K562 (cell line): ENCODE results near the gene AKR1D1. TPM values are rescaled to one million over a fixed set of nuclear protein-coding genes. Genes with fewer than 3 reads are reported as not detected.

Experiments
- HDAC2 ChIP-seq: fragments of 450-650 bp; IDR thresholded peaks from 2 replicates; pipeline ENCODE4 v1.6.1; 2016; ENCODE audit warnings: mild to moderate bottlenecking
- polyA plus RNA-seq, 8 experiments: library from polyadenylated mRNA; depleted of rRNA in 4 of 8; stranded (reverse) in 5 of 8; unstranded in 3 of 8; fragments of >200 nt; fragmentation: Nextera tagmentation in 2 of 8; fragmentation: Illumina TruSeq in 1 of 8; extraction: Ambion mirVana in 2 of 8; extraction: Trizol in 1 of 8; gene quantifications; 2 replicates each; pipeline versions ENCODE4 v1.2.1 to v1.2.3, GENCODE V29; 2011 to 2014; ENCODE audit warnings: inconsistent platforms in 1 of 8, missing spikeins in 1 of 8
- total RNA-seq, 7 experiments: library from RNA; depleted of rRNA in 6 of 7; stranded (reverse); fragments of >200 nt in 6 of 7; fragmentation: Illumina TruSeq in 2 of 7; extraction: Trizol in 2 of 7; gene quantifications; 2 replicates each; pipeline versions ENCODE4 v1.2.1 to v1.2.3, GENCODE V29; 2011 to 2021; ENCODE audit warnings: low replicate concordance in 1 of 7
- TF ChIP-seq, protein P1 (sequence below): fragments of 250-450 bp; sonication (Bioruptor Pico); IDR thresholded peaks from 2 replicates; pipeline ENCODE4 v1.4.0; 2020; ENCODE audit warnings: mild to moderate bottlenecking, moderate library complexity
- TF ChIP-seq, protein P2 (sequence below): sonication (generic); formaldehyde crosslinking; IDR thresholded peaks from 2 replicates; pipeline ENCODE4 v1.8.0; 2022; ENCODE audit warnings: mild to moderate bottlenecking, missing genetic modification reagents
- TF ChIP-seq, protein P3 (sequence below): fragments of 250-450 bp; sonication (Bioruptor Pico); IDR thresholded peaks from 2 replicates; pipeline ENCODE4 v1.8.0; 2022; ENCODE audit warnings: inconsistent platforms, mild to moderate bottlenecking, moderate library complexity, borderline replicate concordance

Gene AKR1D1
- total and polyA plus RNA-seq, 9 of the 15 experiments (the other 6 are each of a cell fraction or from before 2014, with no cell fraction given) = not detected

DNA sequence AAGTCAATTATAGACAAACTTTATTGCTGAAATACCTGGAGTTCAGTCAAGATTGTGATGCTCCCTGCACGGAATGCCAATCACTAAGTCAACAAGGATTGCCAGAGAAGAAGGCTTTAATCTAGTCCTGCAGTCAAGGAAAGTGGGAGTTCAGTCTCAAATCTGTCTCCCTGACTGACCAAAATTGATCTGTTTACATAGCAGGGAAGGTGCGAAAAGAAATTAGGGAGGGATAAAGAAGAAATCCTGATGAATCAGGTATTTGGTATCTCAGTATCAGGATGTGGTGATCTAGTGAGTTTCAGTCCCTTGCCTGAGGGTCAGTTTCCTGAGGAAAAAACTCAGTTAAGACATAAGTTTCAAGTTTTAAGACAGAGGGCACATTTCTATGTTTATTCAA is 2.1 kb upstream of the AKR1D1 start (continued):
- TF ChIP-seq, protein P1, sequence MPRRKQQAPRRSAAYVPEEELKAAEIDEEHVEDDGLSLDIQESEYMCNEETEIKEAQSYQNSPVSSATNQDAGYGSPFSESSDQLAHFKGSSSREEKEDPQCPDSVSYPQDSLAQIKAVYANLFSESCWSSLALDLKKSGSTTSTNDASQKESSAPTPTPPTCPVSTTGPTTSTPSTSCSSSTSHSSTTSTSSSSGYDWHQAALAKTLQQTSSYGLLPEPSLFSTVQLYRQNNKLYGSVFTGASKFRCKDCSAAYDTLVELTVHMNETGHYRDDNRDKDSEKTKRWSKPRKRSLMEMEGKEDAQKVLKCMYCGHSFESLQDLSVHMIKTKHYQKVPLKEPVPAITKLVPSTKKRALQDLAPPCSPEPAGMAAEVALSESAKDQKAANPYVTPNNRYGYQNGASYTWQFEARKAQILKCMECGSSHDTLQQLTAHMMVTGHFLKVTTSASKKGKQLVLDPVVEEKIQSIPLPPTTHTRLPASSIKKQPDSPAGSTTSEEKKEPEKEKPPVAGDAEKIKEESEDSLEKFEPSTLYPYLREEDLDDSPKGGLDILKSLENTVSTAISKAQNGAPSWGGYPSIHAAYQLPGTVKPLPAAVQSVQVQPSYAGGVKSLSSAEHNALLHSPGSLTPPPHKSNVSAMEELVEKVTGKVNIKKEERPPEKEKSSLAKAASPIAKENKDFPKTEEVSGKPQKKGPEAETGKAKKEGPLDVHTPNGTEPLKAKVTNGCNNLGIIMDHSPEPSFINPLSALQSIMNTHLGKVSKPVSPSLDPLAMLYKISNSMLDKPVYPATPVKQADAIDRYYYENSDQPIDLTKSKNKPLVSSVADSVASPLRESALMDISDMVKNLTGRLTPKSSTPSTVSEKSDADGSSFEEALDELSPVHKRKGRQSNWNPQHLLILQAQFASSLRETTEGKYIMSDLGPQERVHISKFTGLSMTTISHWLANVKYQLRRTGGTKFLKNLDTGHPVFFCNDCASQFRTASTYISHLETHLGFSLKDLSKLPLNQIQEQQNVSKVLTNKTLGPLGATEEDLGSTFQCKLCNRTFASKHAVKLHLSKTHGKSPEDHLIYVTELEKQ = no peak
- TF ChIP-seq, protein P2, sequence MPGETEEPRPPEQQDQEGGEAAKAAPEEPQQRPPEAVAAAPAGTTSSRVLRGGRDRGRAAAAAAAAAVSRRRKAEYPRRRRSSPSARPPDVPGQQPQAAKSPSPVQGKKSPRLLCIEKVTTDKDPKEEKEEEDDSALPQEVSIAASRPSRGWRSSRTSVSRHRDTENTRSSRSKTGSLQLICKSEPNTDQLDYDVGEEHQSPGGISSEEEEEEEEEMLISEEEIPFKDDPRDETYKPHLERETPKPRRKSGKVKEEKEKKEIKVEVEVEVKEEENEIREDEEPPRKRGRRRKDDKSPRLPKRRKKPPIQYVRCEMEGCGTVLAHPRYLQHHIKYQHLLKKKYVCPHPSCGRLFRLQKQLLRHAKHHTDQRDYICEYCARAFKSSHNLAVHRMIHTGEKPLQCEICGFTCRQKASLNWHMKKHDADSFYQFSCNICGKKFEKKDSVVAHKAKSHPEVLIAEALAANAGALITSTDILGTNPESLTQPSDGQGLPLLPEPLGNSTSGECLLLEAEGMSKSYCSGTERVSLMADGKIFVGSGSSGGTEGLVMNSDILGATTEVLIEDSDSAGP (CRISPR knock-in tag) = no peak
- no peak for TF ChIP-seq HDAC2
- TF ChIP-seq, protein P3, sequence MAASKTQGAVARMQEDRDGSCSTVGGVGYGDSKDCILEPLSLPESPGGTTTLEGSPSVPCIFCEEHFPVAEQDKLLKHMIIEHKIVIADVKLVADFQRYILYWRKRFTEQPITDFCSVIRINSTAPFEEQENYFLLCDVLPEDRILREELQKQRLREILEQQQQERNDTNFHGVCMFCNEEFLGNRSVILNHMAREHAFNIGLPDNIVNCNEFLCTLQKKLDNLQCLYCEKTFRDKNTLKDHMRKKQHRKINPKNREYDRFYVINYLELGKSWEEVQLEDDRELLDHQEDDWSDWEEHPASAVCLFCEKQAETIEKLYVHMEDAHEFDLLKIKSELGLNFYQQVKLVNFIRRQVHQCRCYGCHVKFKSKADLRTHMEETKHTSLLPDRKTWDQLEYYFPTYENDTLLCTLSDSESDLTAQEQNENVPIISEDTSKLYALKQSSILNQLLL (CRISPR knock-in tag) = no peak
